Trophoblast cell (in vitro differentiated cells and primary cell): Measurements from ENCODE around the gene WDR45B.

Experiments used
- DNase-seq, 2 donors: peaks; one replicate each; pipeline ENCODE4 v3.0.0-alpha.2; 2016
- H2AFZ ChIP-seq: 2 replicates; pipeline ENCODE4 v1.6.1; 2013; ENCODE audit warnings: low read length, moderate library complexity, mild to moderate bottlenecking; ENCODE audit not compliant: insufficient read depth, poor library complexity
- H2AK5ac ChIP-seq: 2 replicates; pipeline ENCODE4 v1.6.1; 2013; ENCODE audit warnings: mild to moderate bottlenecking, low read length
- H2BK120ac ChIP-seq: 2 replicates; pipeline ENCODE4 v1.6.1; 2013; ENCODE audit warnings: low read length, mild to moderate bottlenecking, moderate library complexity; ENCODE audit not compliant: insufficient read depth, poor library complexity
- H2BK12ac ChIP-seq: 2 replicates; pipeline ENCODE4 v1.6.1; 2013; ENCODE audit warnings: mild to moderate bottlenecking, low read length, moderate library complexity
- H2BK5ac ChIP-seq: 2 replicates; pipeline ENCODE4 v1.6.1; 2013; ENCODE audit warnings: low read length, low read depth, moderate library complexity, mild to moderate bottlenecking; ENCODE audit not compliant: poor library complexity
- H3K14ac ChIP-seq: 2 replicates; pipeline ENCODE4 v1.6.1; 2013; ENCODE audit warnings: mild to moderate bottlenecking, low read length
- H3K18ac ChIP-seq: 2 replicates; pipeline ENCODE4 v1.6.1; 2013; ENCODE audit warnings: mild to moderate bottlenecking, low read length
- H3K23ac ChIP-seq: 2 replicates; pipeline ENCODE4 v1.6.1; 2013; ENCODE audit warnings: low read length
- H3K27ac ChIP-seq: 2 replicates; pipeline ENCODE4 v1.5.1; 2013; ENCODE audit warnings: low read depth, mild to moderate bottlenecking, inconsistent platforms, low read length, moderate library complexity
- H3K27me3 ChIP-seq: 2 replicates; pipeline ENCODE4 v1.6.1; 2013; ENCODE audit warnings: inconsistent platforms, mild to moderate bottlenecking, low read length, moderate library complexity; ENCODE audit not compliant: insufficient read depth
- H3K36me3 ChIP-seq, 2 experiments: 1 replicate in 1 of 2; 2 replicates in 1 of 2; pipeline ENCODE4 v1.6.1; 2013; ENCODE audit warnings: low read length in 2 of 2, mild to moderate bottlenecking in 2 of 2, moderate library complexity in 1 of 2; ENCODE audit not compliant: insufficient read depth in 2 of 2, control insufficient read depth in 1 of 2
- H3K4ac ChIP-seq: 2 replicates; pipeline ENCODE4 v1.6.1; 2013; ENCODE audit warnings: low read depth, mild to moderate bottlenecking, low read length, moderate library complexity
- H3K4me1 ChIP-seq, 2 experiments: 1 replicate in 1 of 2; 2 replicates in 1 of 2; pipeline ENCODE4 v1.6.1; 2013; ENCODE audit warnings: low read length in 2 of 2, mild to moderate bottlenecking in 2 of 2, moderate library complexity in 1 of 2; ENCODE audit not compliant: insufficient read depth in 2 of 2, control insufficient read depth in 1 of 2
- H3K4me2 ChIP-seq: 2 replicates; pipeline ENCODE4 v1.6.1; 2013; ENCODE audit warnings: inconsistent platforms, mild to moderate bottlenecking, low read length, moderate library complexity
- H3K4me3 ChIP-seq: 2 replicates; pipeline ENCODE4 v1.5.1; 2013; ENCODE audit warnings: mild to moderate bottlenecking, low read depth, low read length, inconsistent platforms
- H3K79me1 ChIP-seq: one replicate; pipeline ENCODE4 v1.6.1; 2013; ENCODE audit warnings: low read length
- H3K79me2 ChIP-seq: 2 replicates; pipeline ENCODE4 v1.6.1; 2013; ENCODE audit warnings: low read length, mild to moderate bottlenecking; ENCODE audit not compliant: control insufficient read depth, insufficient read depth, poor library complexity
- H3K9ac ChIP-seq: 2 replicates; pipeline ENCODE4 v1.6.1; 2013; ENCODE audit warnings: mild to moderate bottlenecking, low read length
- H3K9me3 ChIP-seq: 2 replicates; pipeline ENCODE4 v1.6.1; 2013; ENCODE audit warnings: low read depth, mild to moderate bottlenecking, control low read depth, inconsistent platforms, low read length; ENCODE audit not compliant: insufficient read depth
- H4K12ac ChIP-seq: 2 replicates; pipeline ENCODE4 v1.6.1; 2013; ENCODE audit warnings: low read depth, mild to moderate bottlenecking, low read length, moderate library complexity
- H4K8ac ChIP-seq: 2 replicates; pipeline ENCODE4 v1.6.1; 2013; ENCODE audit warnings: low read depth, mild to moderate bottlenecking, low read length, moderate library complexity
- H4K91ac ChIP-seq: one replicate; pipeline ENCODE4 v1.6.1; 2013; ENCODE audit warnings: low read depth, mild to moderate bottlenecking, low read length, moderate library complexity
- WGBS: extraction: QIAGEN DNeasy Blood & Tissue Kit; methylation state at CpG from one replicate; pipeline ENCODE4 v1.1.7; 2013; ENCODE audit warnings: missing lambda C conversion rate; ENCODE audit not compliant: insufficient read length, insufficient coverage; ENCODE audit errors: extremely low coverage; 5-methylcytosine and 5-hydroxymethylcytosine counted together

WDR45B gene

DNA sequence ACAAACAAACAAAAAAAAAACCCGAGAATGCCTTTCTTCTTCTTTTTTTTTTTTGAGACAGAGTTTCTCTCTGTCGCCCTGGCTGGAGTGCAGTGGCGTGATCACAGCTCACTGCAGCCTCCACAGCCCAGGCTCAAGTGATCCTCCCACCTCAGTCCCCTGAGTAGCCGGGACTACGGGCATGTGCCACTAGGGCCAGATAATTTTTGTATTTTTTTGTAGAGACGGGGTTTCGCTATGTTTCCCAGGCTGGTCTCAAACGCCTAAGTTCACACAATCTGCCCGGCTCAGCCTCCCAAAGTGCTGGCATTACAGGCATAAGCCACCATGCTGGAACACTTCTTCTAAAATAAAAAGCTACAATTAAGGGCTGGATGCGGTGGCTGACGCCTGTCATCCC is 17.0 kb upstream of the WDR45B start:
- no peak overlapping the region for H2AFZ ChIP-seq
- no peak overlapping the region for H4K91ac ChIP-seq
- H3K79me1 ChIP-seq, result no peaks in the 10 kb centered on the region
- H3K4ac ChIP-seq, result no peak overlapping the region
- DNase-seq, result no peak
- no peak overlapping the region for H2AK5ac ChIP-seq
- no peaks in the 10 kb centered on the region for H3K36me3 ChIP-seq
- H3K4me2 ChIP-seq, result no peak overlapping the region
- H2BK12ac ChIP-seq, result no peak overlapping the region
- H2BK5ac ChIP-seq, result no peak overlapping the region
- no peak overlapping the region for H3K14ac ChIP-seq
- H3K4me3 ChIP-seq, result no peak overlapping the region
- H3K79me2 ChIP-seq, result no peaks in the 10 kb centered on the region
- no peak overlapping the region for H4K12ac ChIP-seq
- H3K9me3 ChIP-seq, result peaks cover 4% of the 10 kb centered on the region
- no peak overlapping the region for H3K23ac ChIP-seq
- H3K18ac ChIP-seq, result no peak overlapping the region
- no peak overlapping the region for H4K8ac ChIP-seq
- H3K27me3 ChIP-seq, result no peaks in the 10 kb centered on the region
- no peak overlapping the region for H2BK120ac ChIP-seq
- no CpG with 5 or more reads among the region's 11 CpGs for WGBS
- H3K9ac ChIP-seq, result no peak overlapping the region
- no peak overlapping the region for H3K27ac ChIP-seq
- peaks cover 0 to 3% of the 10 kb centered on the region in 2 experiments for H3K4me1 ChIP-seq

DNA sequence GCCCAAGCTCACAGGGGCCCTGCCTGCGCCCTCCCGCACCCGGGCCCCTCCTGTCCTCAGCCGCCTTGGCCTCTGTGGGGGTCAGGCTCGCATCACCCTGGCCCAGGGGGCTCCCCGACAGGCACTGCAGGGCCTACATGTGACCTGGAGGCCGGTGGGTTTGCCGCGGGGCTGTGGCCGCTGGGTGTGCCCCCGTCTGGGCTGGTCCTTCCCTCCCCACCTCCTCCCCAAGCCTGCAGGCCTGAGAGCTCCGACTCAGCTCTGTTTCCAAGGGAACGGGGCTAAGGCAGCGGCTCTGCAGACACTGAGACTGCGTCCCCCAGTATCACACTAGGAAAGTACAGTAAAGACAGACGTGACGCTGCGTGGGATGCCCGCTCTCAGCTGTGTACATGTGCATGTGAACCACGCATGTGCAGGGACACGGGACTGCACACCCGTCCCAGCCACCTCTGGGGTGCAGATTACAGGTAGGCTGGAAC is 16.5 kb upstream of the WDR45B start:
- peaks cover 0 to 3% of the 10 kb centered on the region in 2 experiments for H3K4me1 ChIP-seq
- H2BK5ac ChIP-seq, result no peak overlapping the region
- no peak overlapping the region for H4K8ac ChIP-seq
- H3K27ac ChIP-seq, result no peak overlapping the region
- no peak overlapping the region for H4K91ac ChIP-seq
- H3K18ac ChIP-seq, result no peak overlapping the region
- no peak overlapping the region for H3K23ac ChIP-seq
- no peak overlapping the region for H2AK5ac ChIP-seq
- H3K9me3 ChIP-seq, result peaks cover 9% of the 10 kb centered on the region
- H3K4ac ChIP-seq, result no peak overlapping the region
- H2BK12ac ChIP-seq, result no peak overlapping the region
- no peaks in the 10 kb centered on the region for H3K79me1 ChIP-seq
- H3K4me2 ChIP-seq, result no peak overlapping the region
- H3K36me3 ChIP-seq, result no peaks in the 10 kb centered on the region
- no CpG with 5 or more reads among the region's 22 CpGs for WGBS
- no peaks in the 10 kb centered on the region for H3K79me2 ChIP-seq
- no peak overlapping the region for H4K12ac ChIP-seq
- H3K4me3 ChIP-seq, result peak overlapping the region; percentile 39
- H2AFZ ChIP-seq, result no peak overlapping the region
- DNase-seq, result no peak
- H3K14ac ChIP-seq, result no peak overlapping the region
- H3K27me3 ChIP-seq, result no peaks in the 10 kb centered on the region
- no peak overlapping the region for H3K9ac ChIP-seq
- H2BK120ac ChIP-seq, result no peak overlapping the region

DNA sequence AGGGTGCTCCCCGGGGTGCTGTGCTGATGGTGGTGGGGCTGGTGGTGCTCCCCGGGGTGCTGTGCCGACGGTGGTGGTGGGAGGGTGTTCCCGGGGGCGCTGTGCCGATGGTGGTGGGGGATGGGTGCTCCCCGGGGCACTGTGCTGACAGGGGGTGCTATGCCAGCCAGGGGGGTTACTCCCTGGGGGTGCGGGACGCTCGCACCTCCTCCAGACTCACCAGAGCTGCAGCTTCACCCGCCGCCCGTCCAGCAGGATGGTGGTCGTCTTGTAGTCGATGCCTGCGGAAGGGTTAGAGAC is 16.0 kb upstream of the WDR45B start:
- no CpG with 5 or more reads among the region's 17 CpGs for WGBS
- Histone ChIP-seq H3K27ac (no peak overlapping the region), H2BK120ac (no peak overlapping the region), H3K4me2 (no peak overlapping the region), H3K9ac (no peak overlapping the region), H3K36me3 (no peaks in the 10 kb centered on the region), H3K79me1 (no peaks in the 10 kb centered on the region), H3K4me1 (peaks cover 0 to 3% of the 10 kb centered on the region in 2 experiments), H2BK5ac (no peak overlapping the region), H4K8ac (no peak overlapping the region), H3K4me3 (no peak overlapping the region), H3K9me3 (peaks cover 10% of the 10 kb centered on the region), H3K27me3 (no peaks in the 10 kb centered on the region), H4K12ac (no peak overlapping the region), H3K14ac (no peak overlapping the region), H3K79me2 (no peaks in the 10 kb centered on the region), H2BK12ac (no peak overlapping the region), H2AFZ (no peak overlapping the region), H2AK5ac (no peak overlapping the region), H3K4ac (no peak overlapping the region), H3K23ac (no peak overlapping the region), H3K18ac (no peak overlapping the region), H4K91ac (no peak overlapping the region)
- DNase-seq, result no peak

DNA sequence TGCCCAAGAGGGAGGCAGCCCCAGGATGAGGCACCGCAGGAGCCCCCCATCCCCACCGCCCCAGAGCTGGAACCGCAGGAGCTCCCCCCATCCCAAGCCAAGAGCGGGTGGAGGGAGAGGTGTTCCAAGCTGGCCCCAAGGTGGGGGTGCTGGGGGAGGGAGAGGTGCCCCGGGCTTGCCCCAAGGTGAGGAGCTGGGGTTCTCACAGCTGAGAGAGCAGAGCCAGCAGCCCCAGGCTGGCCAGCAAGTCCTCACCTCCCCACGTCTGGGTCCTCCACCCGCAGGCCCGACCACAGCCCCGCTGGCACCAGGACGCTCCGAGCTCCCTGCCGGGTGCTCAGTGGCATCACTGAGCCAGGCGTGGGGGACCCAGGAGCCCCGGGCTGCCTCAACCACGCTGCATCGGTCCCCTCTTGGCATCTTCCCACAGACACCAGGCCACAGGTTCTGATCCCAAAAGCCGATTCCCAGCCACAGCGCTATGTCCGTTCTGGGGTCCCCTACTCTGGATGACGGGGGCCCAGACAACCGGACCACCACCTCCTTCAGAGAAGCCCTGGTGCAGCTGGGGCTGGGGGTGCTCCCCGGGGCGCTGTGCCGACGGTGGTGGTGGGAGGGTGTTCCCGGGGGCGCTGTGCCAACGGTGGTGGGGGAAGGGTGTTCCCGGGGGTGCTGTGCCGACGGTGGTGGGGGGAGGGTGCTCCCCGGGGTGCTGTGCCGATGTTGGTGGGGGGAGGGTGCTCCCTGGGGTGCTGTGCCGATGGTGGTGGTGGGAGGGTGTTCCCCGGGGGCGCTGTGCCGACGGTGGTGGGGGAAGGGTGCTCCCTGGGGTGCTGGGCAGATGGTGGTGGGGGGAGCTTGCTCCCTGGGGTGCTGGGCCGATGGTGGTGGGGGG is 15.4 kb upstream of the WDR45B start:
- Histone ChIP-seq H2BK12ac (no peak overlapping the region), H3K36me3 (no peaks in the 10 kb centered on the region), H3K9me3 (peaks cover 13% of the 10 kb centered on the region), H3K27ac (no peak overlapping the region), H3K23ac (no peak overlapping the region), H2AK5ac (no peak overlapping the region), H2BK120ac (no peak overlapping the region), H3K4me2 (no peak overlapping the region), H3K4ac (no peak overlapping the region), H4K91ac (no peak overlapping the region), H3K9ac (no peak overlapping the region), H3K4me1 (peaks cover 0 to under 1% of the 10 kb centered on the region in 2 experiments), H2BK5ac (no peak overlapping the region), H3K79me2 (no peaks in the 10 kb centered on the region), H3K18ac (no peak overlapping the region), H3K79me1 (no peaks in the 10 kb centered on the region), H4K8ac (no peak overlapping the region), H3K14ac (no peak overlapping the region), H2AFZ (no peak overlapping the region), H4K12ac (no peak overlapping the region), H3K27me3 (no peaks in the 10 kb centered on the region), H3K4me3 (no peak overlapping the region)
- no peak for DNase-seq
- WGBS, result no CpG with 5 or more reads among the region's 39 CpGs
